ENCODE data around the gene STRN.

Gene STRN

GRCh38 chr2:36963734-36964133, 2.6 kb downstream of the STRN start:
- Histone ChIP-seq H4K20me1 (ENCODE audit: insufficient read depth, low read length) (no peaks in the 10 kb centered on the region), H3K9me2 (ENCODE audit: low read depth, low read length) (no peaks in the 10 kb centered on the region), H3F3A (ENCODE audit: insufficient read depth, low read length) (no peaks in the 10 kb centered on the region), H3K9me3 (ENCODE audit: low read length) (no peaks in the 10 kb centered on the region), H3K4me3 (ENCODE audit: low read depth, low read length, poor library complexity, severe bottlenecking) (no peak overlapping the region), H3K9ac (ENCODE audit: low read length) (no peak overlapping the region), H3K27me3 (ENCODE audit: insufficient read depth, low read length) (no peaks in the 10 kb centered on the region), H3K36me3 (ENCODE audit: insufficient read depth, low read length) (0 out of 2 replicates have a peak, but pooled peaks cover 4% of the 10 kb centered on the region), H3K4me2 (ENCODE audit: low read length) (no peak overlapping the region; the same call in 1 of the 2 replicates), H2AFZ (ENCODE audit: low read length) (no peak overlapping the region), H3K27ac (ENCODE audit: low read depth, low read length, poor library complexity, severe bottlenecking) (no peak overlapping the region), H3K4me1 (ENCODE audit: insufficient read depth, low read length, severe bottlenecking) (peaks cover 33% of the 10 kb centered on the region), H3K79me2 (ENCODE audit: insufficient read depth, low read length) (peaks cover 55% of the 10 kb centered on the region)
- TF ChIP-seq EZH2 (IDR thresholded peaks at IDR 0.05; ENCODE audit: borderline replicate concordance, low read length) = no peak
- TF ChIP-seq, protein P1, sequence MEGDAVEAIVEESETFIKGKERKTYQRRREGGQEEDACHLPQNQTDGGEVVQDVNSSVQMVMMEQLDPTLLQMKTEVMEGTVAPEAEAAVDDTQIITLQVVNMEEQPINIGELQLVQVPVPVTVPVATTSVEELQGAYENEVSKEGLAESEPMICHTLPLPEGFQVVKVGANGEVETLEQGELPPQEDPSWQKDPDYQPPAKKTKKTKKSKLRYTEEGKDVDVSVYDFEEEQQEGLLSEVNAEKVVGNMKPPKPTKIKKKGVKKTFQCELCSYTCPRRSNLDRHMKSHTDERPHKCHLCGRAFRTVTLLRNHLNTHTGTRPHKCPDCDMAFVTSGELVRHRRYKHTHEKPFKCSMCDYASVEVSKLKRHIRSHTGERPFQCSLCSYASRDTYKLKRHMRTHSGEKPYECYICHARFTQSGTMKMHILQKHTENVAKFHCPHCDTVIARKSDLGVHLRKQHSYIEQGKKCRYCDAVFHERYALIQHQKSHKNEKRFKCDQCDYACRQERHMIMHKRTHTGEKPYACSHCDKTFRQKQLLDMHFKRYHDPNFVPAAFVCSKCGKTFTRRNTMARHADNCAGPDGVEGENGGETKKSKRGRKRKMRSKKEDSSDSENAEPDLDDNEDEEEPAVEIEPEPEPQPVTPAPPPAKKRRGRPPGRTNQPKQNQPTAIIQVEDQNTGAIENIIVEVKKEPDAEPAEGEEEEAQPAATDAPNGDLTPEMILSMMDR (IDR thresholded peaks at IDR 0.05; ENCODE audit: low read length) = no peak

- Histone ChIP-seq H3K36me3 (ENCODE audit: insufficient read depth, low read length) (0 out of 2 replicates have a peak, but pooled peaks cover 4% of the 10 kb centered on the region), H3K4me2 (ENCODE audit: low read length) (no peak overlapping the region), H3K79me2 (ENCODE audit: insufficient read depth, low read length) (peaks cover 60% of the 10 kb centered on the region), H2AFZ (ENCODE audit: low read length) (no peak overlapping the region), H3K27ac (ENCODE audit: low read depth, low read length, poor library complexity, severe bottlenecking) (no peak overlapping the region), H4K20me1 (ENCODE audit: insufficient read depth, low read length) (no peaks in the 10 kb centered on the region), H3F3A (ENCODE audit: insufficient read depth, low read length) (no peaks in the 10 kb centered on the region), H3K4me1 (ENCODE audit: insufficient read depth, low read length, severe bottlenecking) (peaks cover 26% of the 10 kb centered on the region), H3K9ac (ENCODE audit: low read length) (no peak overlapping the region), H3K9me3 (ENCODE audit: low read length) (no peaks in the 10 kb centered on the region), H3K4me3 (ENCODE audit: low read depth, low read length, poor library complexity, severe bottlenecking) (no peak overlapping the region), H3K9me2 (ENCODE audit: low read depth, low read length) (no peaks in the 10 kb centered on the region), H3K27me3 (ENCODE audit: insufficient read depth, low read length) (no peaks in the 10 kb centered on the region)
- TF ChIP-seq, protein P1 (IDR thresholded peaks at IDR 0.05; ENCODE audit: low read length) = no peak
- TF ChIP-seq EZH2 (IDR thresholded peaks at IDR 0.05; ENCODE audit: borderline replicate concordance, low read length) = no peak
Observed at GRCh38 chr2:36963106-36963505, 3.2 kb downstream of the STRN start.

- Histone ChIP-seq H3K4me2 (ENCODE audit: low read length) (no peak overlapping the region), H3K9me2 (ENCODE audit: low read depth, low read length) (no peaks in the 10 kb centered on the region), H3K9ac (ENCODE audit: low read length) (no peak overlapping the region), H3K27me3 (ENCODE audit: insufficient read depth, low read length) (no peaks in the 10 kb centered on the region), H4K20me1 (ENCODE audit: insufficient read depth, low read length) (no peaks in the 10 kb centered on the region), H3K36me3 (ENCODE audit: insufficient read depth, low read length) (0 out of 2 replicates have a peak, but pooled peaks cover 4% of the 10 kb centered on the region), H3K27ac (ENCODE audit: low read depth, low read length, poor library complexity, severe bottlenecking) (no peak overlapping the region), H3K79me2 (ENCODE audit: insufficient read depth, low read length) (peaks cover 77% of the 10 kb centered on the region), H3K9me3 (ENCODE audit: low read length) (no peaks in the 10 kb centered on the region), H3F3A (ENCODE audit: insufficient read depth, low read length) (no peaks in the 10 kb centered on the region), H3K4me1 (ENCODE audit: insufficient read depth, low read length, severe bottlenecking) (peaks cover 27% of the 10 kb centered on the region), H2AFZ (ENCODE audit: low read length) (no peak overlapping the region), H3K4me3 (ENCODE audit: low read depth, low read length, poor library complexity, severe bottlenecking) (no peak overlapping the region)
- TF ChIP-seq, protein P1 (IDR thresholded peaks at IDR 0.05; ENCODE audit: low read length) = no peak
- TF ChIP-seq EZH2 (IDR thresholded peaks at IDR 0.05; ENCODE audit: borderline replicate concordance, low read length) = no peak
Observed at GRCh38 chr2:36960773-36961172, 5.6 kb downstream of the STRN start.
